Stomach (tissue), 9 donors: ENCODE data around the gene CLEC16A. TPM values are rescaled to one million over a fixed set of nuclear protein-coding genes. Genes with fewer than 3 reads are reported as not detected.
A peak's percentile ranks its signal among the peaks of the same experiment; 100 is the strongest.

Source experiments
- DNase-seq, 2 donors: peaks; one replicate each; pipeline versions ENCODE4 v3.0.0 to v3.0.0-alpha.2; 2013 to 2019
- H3K27ac ChIP-seq, 5 donors: fragments of 200-600 bp in 4 of 5; sonication (generic) in 4 of 5; one replicate each; pipeline ENCODE4 v1.5.1; 2013 to 2019; ENCODE audit warnings: mild to moderate bottlenecking in 1 of 5, moderate library complexity in 1 of 5
- H3K27me3 ChIP-seq, 3 donors: fragments of 200-600 bp; sonication (generic); one replicate each; pipeline ENCODE4 v1.5.1; 2017 to 2019; ENCODE audit warnings: mixed run types in 1 of 3
- H3K36me3 ChIP-seq, 4 donors: fragments of 200-600 bp; sonication (generic); 1 replicate in 3 of 4; 2 replicates in 1 of 4; pipeline ENCODE4 v1.5.1; 2016 to 2019
- H3K4me1 ChIP-seq, 4 donors: fragments of 200-600 bp; sonication (generic); one replicate each; pipeline ENCODE4 v1.5.1; 2016 to 2019
- H3K4me3 ChIP-seq, 4 donors: fragments of 200-600 bp; sonication (generic) in 3 of 4; one replicate each; pipeline ENCODE4 v1.5.1; 2016 to 2019; ENCODE audit warnings: mild to moderate bottlenecking in 1 of 4
- H3K9me3 ChIP-seq, 4 donors: fragments of 200-600 bp; sonication (generic); one replicate each; pipeline ENCODE4 v1.5.1; 2016 to 2019
- EP300 ChIP-seq: sonication (generic); formaldehyde crosslinking; IDR thresholded peaks from one replicate; pipeline ENCODE4 v1.6.1; 2017; ENCODE audit warnings: antibody characterized with exemption
- POLR2A ChIP-seq, 4 donors: fragments of 450-650 bp; IDR thresholded peaks; one replicate each; pipeline ENCODE4 v1.6.1; 2016; ENCODE audit warnings: antibody characterized with exemption in 4 of 4, control low read depth in 2 of 4, mild to moderate bottlenecking in 1 of 4, moderate library complexity in 1 of 4
- POLR2AphosphoS5 ChIP-seq, 3 donors: sonication (generic); formaldehyde crosslinking; IDR thresholded peaks; one replicate each; pipeline ENCODE4 v1.6.1; 2016; ENCODE audit warnings: antibody characterized with exemption in 3 of 3
- WGBS, 5 donors: extraction: QIAGEN DNeasy Blood & Tissue Kit in 3 of 5; methylation state at CpG; one replicate each; pipeline versions ENCODE4 v1.1.5 to v1.1.7; 2013 to 2018; 5-methylcytosine and 5-hydroxymethylcytosine counted together
- intact Hi-C: fragments of 100-400 bp; cut with DNase I; formaldehyde crosslinking; loops from one replicate; pipeline ENCODE4 v1.15.1; 2023; ENCODE audit warnings: low total_unique reads
- polyA plus RNA-seq, 3 donors: library from polyadenylated mRNA; stranded (reverse); fragments of 200-250 nt; gene quantifications; one replicate each; pipeline ENCODE4 v1.2.3, GENCODE V29; 2013
- total RNA-seq, 5 donors: library from RNA; depleted of rRNA; stranded (reverse); fragments of >200 nt; gene quantifications; one replicate each; pipeline versions ENCODE4 v1.1.0 to v1.2.3, GENCODE V29; 2014 to 2016
- TF ChIP-seq, protein P1 (sequence below), 7 experiments: fragments of 450-650 bp in 4 of 7; fragments of 200-600 bp in 3 of 7; sonication (generic) in 3 of 7; IDR thresholded peaks; one replicate each; pipeline ENCODE4 v1.5.1; 2016 to 2019; ENCODE audit warnings: antibody characterized with exemption in 7 of 7, control low read depth in 2 of 7, mild to moderate bottlenecking in 1 of 7
- donor health status: healthy with polysubstance abuse.
- donor health status: Bipolar disorder and iron deficiency.
- donor health status: healthy.

CLEC16A gene
- total and polyA plus RNA-seq, 8 donors: 5.8 to 176 (median 21.8) TPM

GRCh38 chr16:11204513-11205047 is 260.2 kb downstream of the CLEC16A start:
- intact Hi-C loops: no loop called here
- no peaks in the 10 kb centered on the region for H3K36me3 ChIP-seq
- DNase-seq: no peak
- peaks cover 0 to 9% (median 8%) of the 10 kb centered on the region in 4 donors for H3K9me3 ChIP-seq
- H3K4me3 ChIP-seq: no peak overlapping the region
- no peak overlapping the region for H3K27ac ChIP-seq
- TF ChIP-seq POLR2AphosphoS5 (IDR thresholded peaks at IDR 0.05): no peak
- no peak for TF ChIP-seq EP300
- TF ChIP-seq, protein P1, sequence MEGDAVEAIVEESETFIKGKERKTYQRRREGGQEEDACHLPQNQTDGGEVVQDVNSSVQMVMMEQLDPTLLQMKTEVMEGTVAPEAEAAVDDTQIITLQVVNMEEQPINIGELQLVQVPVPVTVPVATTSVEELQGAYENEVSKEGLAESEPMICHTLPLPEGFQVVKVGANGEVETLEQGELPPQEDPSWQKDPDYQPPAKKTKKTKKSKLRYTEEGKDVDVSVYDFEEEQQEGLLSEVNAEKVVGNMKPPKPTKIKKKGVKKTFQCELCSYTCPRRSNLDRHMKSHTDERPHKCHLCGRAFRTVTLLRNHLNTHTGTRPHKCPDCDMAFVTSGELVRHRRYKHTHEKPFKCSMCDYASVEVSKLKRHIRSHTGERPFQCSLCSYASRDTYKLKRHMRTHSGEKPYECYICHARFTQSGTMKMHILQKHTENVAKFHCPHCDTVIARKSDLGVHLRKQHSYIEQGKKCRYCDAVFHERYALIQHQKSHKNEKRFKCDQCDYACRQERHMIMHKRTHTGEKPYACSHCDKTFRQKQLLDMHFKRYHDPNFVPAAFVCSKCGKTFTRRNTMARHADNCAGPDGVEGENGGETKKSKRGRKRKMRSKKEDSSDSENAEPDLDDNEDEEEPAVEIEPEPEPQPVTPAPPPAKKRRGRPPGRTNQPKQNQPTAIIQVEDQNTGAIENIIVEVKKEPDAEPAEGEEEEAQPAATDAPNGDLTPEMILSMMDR (IDR thresholded peaks at IDR 0.05): no peak
- TF ChIP-seq POLR2A (IDR thresholded peaks at IDR 0.05): no peak
- WGBS, 5 donors: 50 to 83% (median 58%) methylated on average over 2 to 4 of the region's 4 CpGs
- peaks cover 0 to 24% (median 12%) of the 10 kb centered on the region in 4 donors for H3K4me1 ChIP-seq
- H3K27me3 ChIP-seq: peaks cover 0 to 12% (median 3%) of the 10 kb centered on the region in 3 donors

GRCh38 chr16:11205065-11205699 is 260.8 kb downstream of the CLEC16A start:
- TF ChIP-seq EP300: no peak
- TF ChIP-seq POLR2AphosphoS5 (IDR thresholded peaks at IDR 0.05): no peak
- TF ChIP-seq, protein P1 (IDR thresholded peaks at IDR 0.05): no peak
- TF ChIP-seq POLR2A (IDR thresholded peaks at IDR 0.05): no peak
- peak overlapping the region in 1 of 5 donors; percentile 32 for H3K27ac ChIP-seq
- 84 to 88% (median 86%) methylated on average over 19 of the region's 19 CpGs for WGBS, 5 donors
- no peak overlapping the region for H3K4me3 ChIP-seq
- DNase-seq: no peak
- H3K4me1 ChIP-seq: peaks cover 0 to 24% (median 12%) of the 10 kb centered on the region in 4 donors
- peaks cover 0 to 9% (median 8%) of the 10 kb centered on the region in 4 donors for H3K9me3 ChIP-seq
- intact Hi-C loops: no loop called here
- peaks cover 0 to 12% (median 3%) of the 10 kb centered on the region in 3 donors for H3K27me3 ChIP-seq
- H3K36me3 ChIP-seq: no peaks in the 10 kb centered on the region

- Histone ChIP-seq H3K27me3 (peaks cover 0 to 13% (median 4%) of the 10 kb centered on the region in 3 donors), H3K36me3 (no peaks in the 10 kb centered on the region), H3K4me3 (no peak overlapping the region), H3K27ac (peak overlapping the region in 1 of 5 donors; percentile 32), H3K4me1 (peaks cover 0 to 24% (median 12%) of the 10 kb centered on the region in 4 donors), H3K9me3 (peaks cover 0 to 9% (median 8%) of the 10 kb centered on the region in 4 donors)
- WGBS, 5 donors: 47 to 64% (median 55%) methylated on average over 12 to 13 of the region's 13 CpGs
- peak; percentile 38 to 55 for DNase-seq
- intact Hi-C loops: no loop called here
- TF ChIP-seq POLR2A (IDR thresholded peaks at IDR 0.05): no peak
- TF ChIP-seq POLR2AphosphoS5 (IDR thresholded peaks at IDR 0.05): no peak
- no peak for TF ChIP-seq EP300
- TF ChIP-seq, protein P1 (IDR thresholded peaks at IDR 0.05): no peak
Observed at GRCh38 chr16:11205754-11206581, 261.6 kb downstream of the CLEC16A start.

DNA sequence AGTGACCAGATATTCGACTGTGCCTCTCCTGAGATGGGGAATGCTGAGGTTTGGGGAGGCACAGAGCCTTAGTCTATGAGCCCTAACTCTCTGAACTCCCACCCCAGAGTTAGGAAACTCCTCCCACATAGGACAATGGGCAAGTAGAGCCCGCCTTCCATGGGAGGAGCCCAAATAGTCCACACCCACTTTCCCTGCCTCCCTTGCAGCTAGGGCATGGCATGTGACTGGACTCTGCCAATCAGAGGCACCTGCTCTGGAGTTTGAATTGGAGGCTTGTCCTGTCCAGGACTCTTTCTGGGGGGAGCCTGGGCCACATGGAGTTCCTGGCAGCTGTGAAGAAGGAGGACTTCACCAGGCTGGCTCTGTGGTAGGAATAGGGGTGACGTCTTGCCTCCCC is 263.3 kb downstream of the CLEC16A start:
- no peak overlapping the region for H3K27ac ChIP-seq
- no peak for DNase-seq
- WGBS, 5 donors: 85 to 96% (median 94%) methylated on average over 3 of the region's 3 CpGs
- intact Hi-C loops: no loop called here
- H3K36me3 ChIP-seq: no peaks in the 10 kb centered on the region
- H3K9me3 ChIP-seq: peaks cover 0 to 9% (median 8%) of the 10 kb centered on the region in 4 donors
- peaks cover 0 to 25% (median 4%) of the 10 kb centered on the region in 3 donors for H3K27me3 ChIP-seq
- peaks cover 0 to 16% (median 8%) of the 10 kb centered on the region in 4 donors for H3K4me1 ChIP-seq
- TF ChIP-seq POLR2AphosphoS5 (IDR thresholded peaks at IDR 0.05): no peak
- no peak for TF ChIP-seq EP300
- TF ChIP-seq, protein P1 (IDR thresholded peaks at IDR 0.05): no peak
- no peak for TF ChIP-seq POLR2A (IDR thresholded peaks at IDR 0.05)
- no peak overlapping the region for H3K4me3 ChIP-seq
